ENCODE measurements around the gene FLRT1.

- no peak for TF ChIP-seq SUZ12 (IDR thresholded peaks at IDR 0.05)
- TF ChIP-seq TARDBP (IDR thresholded peaks at IDR 0.05) = no peak
- TF ChIP-seq L3MBTL2 (conservative IDR thresholded peaks at IDR 0.05) = no peak
- TF ChIP-seq FOXM1 (IDR thresholded peaks at IDR 0.05; ENCODE audit: borderline replicate concordance) = no peak
- no peak for TF ChIP-seq FOXK2 (IDR thresholded peaks at IDR 0.05)
- no peak for TF ChIP-seq FOXA1 (IDR thresholded peaks at IDR 0.05)
- TF ChIP-seq PKNOX1 (IDR thresholded peaks at IDR 0.05) = no peak
- no peak for TF ChIP-seq NFRKB (IDR thresholded peaks at IDR 0.05)
- no peak for TF ChIP-seq SP1 (IDR thresholded peaks at IDR 0.05)
- no peak for TF ChIP-seq ZNF384 (IDR thresholded peaks at IDR 0.05)
- no peak for TF ChIP-seq CTBP1 (IDR thresholded peaks at IDR 0.05; ENCODE audit: borderline replicate concordance)
- TF ChIP-seq LEF1 (IDR thresholded peaks at IDR 0.05; ENCODE audit: borderline replicate concordance) = no peak
- TF ChIP-seq BHLHE40 (IDR thresholded peaks at IDR 0.05; ENCODE audit: borderline replicate concordance) = no peak
Observed at GRCh38 chr11:64028398-64029115, 7.2 kb upstream of the FLRT1 start.
